ENCODE data around the gene KSR2.

DNA sequence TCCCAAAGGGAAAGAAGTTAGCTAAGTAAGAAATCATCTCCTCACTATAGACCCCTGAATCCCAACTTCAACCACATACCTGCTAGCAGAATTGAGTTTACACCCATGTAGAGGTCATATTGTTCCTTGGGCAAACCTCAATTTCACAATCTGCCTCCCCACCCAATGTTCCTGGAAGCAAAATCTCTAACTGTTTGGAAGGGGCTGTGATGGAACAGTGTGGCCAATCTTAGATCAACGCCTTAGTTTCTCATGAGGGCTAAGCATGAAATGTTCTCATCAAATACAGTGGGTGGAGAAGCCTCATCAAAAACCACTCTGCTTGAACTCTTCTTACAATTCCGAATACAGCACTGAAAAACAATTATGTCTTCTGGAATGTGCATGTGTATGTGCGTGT, 323.3 kb downstream of the KSR2 start:
- TF ChIP-seq, protein P1, sequence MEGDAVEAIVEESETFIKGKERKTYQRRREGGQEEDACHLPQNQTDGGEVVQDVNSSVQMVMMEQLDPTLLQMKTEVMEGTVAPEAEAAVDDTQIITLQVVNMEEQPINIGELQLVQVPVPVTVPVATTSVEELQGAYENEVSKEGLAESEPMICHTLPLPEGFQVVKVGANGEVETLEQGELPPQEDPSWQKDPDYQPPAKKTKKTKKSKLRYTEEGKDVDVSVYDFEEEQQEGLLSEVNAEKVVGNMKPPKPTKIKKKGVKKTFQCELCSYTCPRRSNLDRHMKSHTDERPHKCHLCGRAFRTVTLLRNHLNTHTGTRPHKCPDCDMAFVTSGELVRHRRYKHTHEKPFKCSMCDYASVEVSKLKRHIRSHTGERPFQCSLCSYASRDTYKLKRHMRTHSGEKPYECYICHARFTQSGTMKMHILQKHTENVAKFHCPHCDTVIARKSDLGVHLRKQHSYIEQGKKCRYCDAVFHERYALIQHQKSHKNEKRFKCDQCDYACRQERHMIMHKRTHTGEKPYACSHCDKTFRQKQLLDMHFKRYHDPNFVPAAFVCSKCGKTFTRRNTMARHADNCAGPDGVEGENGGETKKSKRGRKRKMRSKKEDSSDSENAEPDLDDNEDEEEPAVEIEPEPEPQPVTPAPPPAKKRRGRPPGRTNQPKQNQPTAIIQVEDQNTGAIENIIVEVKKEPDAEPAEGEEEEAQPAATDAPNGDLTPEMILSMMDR (conservative IDR thresholded peaks at IDR 0.05; ENCODE audit: low read depth, low read length): no peak
- TF ChIP-seq EZH2 (IDR thresholded peaks at IDR 0.05; ENCODE audit: borderline replicate concordance, low read depth, low read length, poor library complexity, severe bottlenecking): no peak

Measured in A673 (cell line).